Measurements from ENCODE around the gene ANKRD10.
"Not testable (repeated sequence)": the region's sequence is repeated elsewhere in the genome, so short reads cannot be mapped to it uniquely, and the experiment has no call there.

The ANKRD10 gene

DNA sequence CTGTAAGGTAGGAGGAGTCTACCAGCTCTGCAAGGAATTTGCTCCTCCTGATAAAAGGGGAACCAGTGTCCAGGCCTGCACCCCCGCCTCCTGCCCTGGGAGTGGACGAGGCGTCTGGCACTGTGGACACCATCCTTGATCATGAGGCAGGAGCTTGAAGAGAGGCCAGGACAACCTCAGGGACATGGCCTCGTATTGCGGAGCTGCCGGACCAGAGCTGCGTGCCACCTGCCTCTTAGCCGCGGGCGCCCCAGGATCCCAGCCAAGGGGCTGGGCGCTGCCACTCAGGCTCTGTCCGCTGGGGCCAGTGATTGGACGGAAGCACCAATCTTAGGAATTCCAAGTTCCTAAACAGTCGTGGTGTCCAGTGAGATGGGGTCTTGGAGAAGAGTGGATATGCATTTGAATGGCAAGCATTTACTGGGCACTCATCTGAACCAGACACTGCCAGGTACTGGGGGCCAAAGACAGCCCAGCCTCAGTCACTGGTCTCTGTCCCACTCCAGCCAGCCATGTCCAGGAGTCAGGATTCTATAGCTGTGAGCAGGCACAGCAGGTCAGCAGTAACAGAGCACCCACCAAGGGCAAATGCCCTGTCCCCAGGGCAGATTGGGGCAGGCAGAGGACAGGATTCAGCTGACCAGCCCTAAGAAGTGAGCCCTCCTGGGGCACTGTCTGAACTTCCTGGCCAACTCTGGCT, 39.1 kb upstream of the ANKRD10 start:
- no peaks in the 10 kb centered on the region for H3K36me3 ChIP-seq (ENCODE audit: insufficient read depth, low read length)
- H3K4me1 ChIP-seq (ENCODE audit: insufficient read depth, low read length), result no peaks in the 10 kb centered on the region
- H3K4me3 ChIP-seq (ENCODE audit: low read depth in 1 of 2, low read length in 2 of 2), result no peak overlapping the region
- H3K27ac ChIP-seq (ENCODE audit: low read depth, low read length), result no peak overlapping the region
- H3K9ac ChIP-seq (ENCODE audit: low read length), result no peak overlapping the region
- no peaks in the 10 kb centered on the region for H3K9me3 ChIP-seq (ENCODE audit: low read length)
- no peaks in the 10 kb centered on the region for H3K27me3 ChIP-seq (ENCODE audit: control insufficient read depth in 1 of 2, insufficient read depth in 2 of 2, low read length in 2 of 2)

DNA sequence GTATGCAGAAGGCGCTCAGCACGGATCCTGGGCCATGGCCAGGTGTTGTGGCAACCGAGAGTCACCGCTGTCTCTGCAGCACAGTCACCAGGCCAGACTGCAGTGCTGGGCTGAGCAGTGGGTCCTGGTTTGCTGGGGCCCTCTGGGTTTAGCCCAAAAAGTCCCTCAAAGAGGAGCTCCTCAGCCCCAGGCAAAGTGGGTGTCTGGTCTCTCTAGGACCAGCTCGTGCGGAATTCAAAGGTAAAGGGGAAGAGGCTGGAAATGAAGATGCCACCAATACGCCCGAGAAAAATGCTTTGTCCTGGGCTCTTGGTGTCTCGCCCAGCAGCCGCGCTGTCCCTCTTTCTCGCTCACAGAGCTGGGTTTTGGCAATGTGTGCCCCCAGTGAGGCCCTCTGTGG, 38.5 kb upstream of the ANKRD10 start:
- H3K4me3 ChIP-seq (ENCODE audit: low read depth in 1 of 2, low read length in 2 of 2), result no peak overlapping the region
- no peaks in the 10 kb centered on the region for H3K4me1 ChIP-seq (ENCODE audit: insufficient read depth, low read length)
- H3K36me3 ChIP-seq (ENCODE audit: insufficient read depth, low read length), result no peaks in the 10 kb centered on the region
- H3K27ac ChIP-seq (ENCODE audit: low read depth, low read length), result no peak overlapping the region
- H3K9me3 ChIP-seq (ENCODE audit: low read length), result no peaks in the 10 kb centered on the region
- H3K9ac ChIP-seq (ENCODE audit: low read length), result no peak overlapping the region
- peaks cover 0 to 4% of the 10 kb centered on the region in 2 donors for H3K27me3 ChIP-seq (ENCODE audit: control insufficient read depth in 1 of 2, insufficient read depth in 2 of 2, low read length in 2 of 2)

DNA sequence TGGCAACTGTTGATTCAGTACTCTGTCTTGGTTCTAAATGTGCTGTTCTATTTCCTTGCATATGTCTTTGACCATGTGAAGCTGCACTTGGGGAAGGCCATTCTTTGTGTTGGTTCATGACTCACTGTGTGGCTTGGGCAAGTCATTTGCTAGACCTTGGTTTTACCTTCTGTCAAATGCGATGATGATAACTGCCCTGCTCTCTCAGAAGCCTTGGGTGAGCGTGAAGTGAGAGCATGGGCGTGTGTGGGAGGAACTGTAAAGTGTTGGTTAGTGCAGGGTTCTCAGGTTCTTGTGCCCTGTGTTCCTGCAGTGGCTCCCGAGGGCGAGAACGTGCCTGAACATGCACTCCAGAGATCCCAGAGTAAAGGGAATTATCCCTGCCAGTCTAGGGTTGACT, 37.3 kb upstream of the ANKRD10 start:
- H3K4me1 ChIP-seq (ENCODE audit: insufficient read depth, low read length); H3K9ac ChIP-seq (ENCODE audit: low read length); H3K36me3 ChIP-seq (ENCODE audit: insufficient read depth, low read length); H3K9me3 ChIP-seq (ENCODE audit: low read length); H3K4me3 ChIP-seq (ENCODE audit: low read depth in 1 of 2, low read length in 2 of 2); H3K27me3 ChIP-seq (ENCODE audit: control insufficient read depth in 1 of 2, insufficient read depth in 2 of 2, low read length in 2 of 2); H3K27ac ChIP-seq (ENCODE audit: low read depth, low read length): not testable (repeated sequence)

DNA sequence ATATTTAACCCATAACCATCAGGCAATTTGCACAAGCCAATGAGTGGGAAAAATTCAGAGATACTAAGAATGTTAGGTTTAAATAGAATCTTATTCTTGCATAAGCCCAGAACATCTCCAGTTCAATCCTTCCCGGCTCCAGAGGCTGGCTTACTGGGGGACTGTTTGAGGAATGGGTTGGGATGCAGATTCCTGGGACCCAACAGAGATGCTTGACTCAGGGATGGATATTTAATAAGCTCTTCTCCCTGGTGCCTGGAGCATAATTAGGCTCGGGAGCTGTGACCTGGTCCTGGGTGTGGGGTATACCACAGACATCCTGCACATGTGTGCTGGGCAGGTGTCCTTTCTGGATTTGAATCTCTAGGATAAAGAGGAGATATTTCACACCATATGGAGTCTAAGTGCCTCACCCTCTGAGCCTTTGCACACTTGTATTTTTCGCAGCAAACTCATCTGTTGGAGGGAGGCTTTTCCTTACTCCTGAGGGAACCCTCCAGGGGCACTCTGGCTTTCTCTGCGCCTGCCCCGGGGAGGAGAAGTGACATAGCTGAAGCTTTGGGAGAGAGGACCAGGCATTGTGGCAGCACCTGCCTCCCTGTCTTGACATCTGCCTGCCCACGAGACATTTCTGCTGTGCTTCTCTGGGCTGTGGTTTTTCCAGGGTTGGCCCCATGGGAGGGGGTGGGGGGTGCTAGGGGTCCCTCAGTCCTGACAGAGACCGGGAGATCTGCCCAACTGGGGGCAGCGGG, 36.1 kb upstream of the ANKRD10 start:
- Histone ChIP-seq H3K27me3 (ENCODE audit: control insufficient read depth in 1 of 2, insufficient read depth in 2 of 2, low read length in 2 of 2) (peaks cover 0 to 4% of the 10 kb centered on the region in 2 donors), H3K9ac (ENCODE audit: low read length) (no peak overlapping the region), H3K27ac (ENCODE audit: low read depth, low read length) (no peak overlapping the region), H3K4me3 (ENCODE audit: low read depth in 1 of 2, low read length in 2 of 2) (no peak overlapping the region), H3K36me3 (ENCODE audit: insufficient read depth, low read length) (no peaks in the 10 kb centered on the region), H3K9me3 (ENCODE audit: low read length) (no peaks in the 10 kb centered on the region), H3K4me1 (ENCODE audit: insufficient read depth, low read length) (no peaks in the 10 kb centered on the region)

DNA sequence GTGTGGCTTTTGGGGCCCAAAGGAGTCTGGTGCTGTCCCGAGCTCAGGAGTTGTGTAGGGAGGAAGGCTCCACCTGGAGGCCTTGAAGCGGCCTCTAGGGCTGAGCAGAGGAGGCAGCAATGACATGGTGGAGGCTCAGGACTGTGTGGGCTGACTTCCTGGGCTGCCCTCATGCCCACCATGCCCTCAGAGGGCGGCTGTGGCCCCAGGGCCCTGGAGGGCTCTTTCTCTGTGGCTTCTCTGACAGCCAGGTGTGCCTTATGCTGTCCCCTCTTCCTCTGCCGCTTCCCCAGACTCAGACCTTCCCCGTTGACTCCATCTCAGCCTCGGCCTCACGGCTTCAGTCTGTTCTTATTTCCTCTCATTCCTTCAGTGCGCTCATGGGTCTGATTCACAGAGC, 35.5 kb upstream of the ANKRD10 start:
- Histone ChIP-seq H3K36me3 (ENCODE audit: insufficient read depth, low read length) (no peaks in the 10 kb centered on the region), H3K9ac (ENCODE audit: low read length) (no peak overlapping the region), H3K27me3 (ENCODE audit: control insufficient read depth in 1 of 2, insufficient read depth in 2 of 2, low read length in 2 of 2) (peaks cover 0 to 4% of the 10 kb centered on the region in 2 donors), H3K27ac (ENCODE audit: low read depth, low read length) (no peak overlapping the region), H3K4me3 (ENCODE audit: low read depth in 1 of 2, low read length in 2 of 2) (no peak overlapping the region), H3K4me1 (ENCODE audit: insufficient read depth, low read length) (no peaks in the 10 kb centered on the region), H3K9me3 (ENCODE audit: low read length) (no peaks in the 10 kb centered on the region)

DNA sequence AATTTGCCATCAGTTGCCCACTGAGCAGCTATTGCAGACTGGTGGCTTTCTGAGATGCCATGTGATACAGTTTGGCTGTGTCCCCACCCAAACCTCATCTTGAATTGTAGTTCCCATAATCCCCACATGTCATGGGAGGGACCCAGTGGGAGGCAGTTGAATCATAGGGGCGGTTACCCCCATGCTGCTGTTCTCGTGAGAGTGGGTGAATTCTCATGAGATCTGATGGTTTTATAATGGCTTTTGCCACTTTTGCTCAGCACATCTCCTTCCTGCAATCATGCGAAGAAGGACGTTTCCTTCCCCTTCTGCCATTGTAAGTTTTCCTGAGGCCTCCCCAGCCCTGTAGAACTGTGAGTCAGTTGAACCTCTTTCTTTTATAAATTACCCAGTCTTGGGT, 34.8 kb upstream of the ANKRD10 start:
- Histone ChIP-seq H3K27me3 (ENCODE audit: control insufficient read depth in 1 of 2, insufficient read depth in 2 of 2, low read length in 2 of 2) (peaks cover 0 to 4% of the 10 kb centered on the region in 2 donors), H3K9ac (ENCODE audit: low read length) (no peak overlapping the region), H3K4me3 (ENCODE audit: low read depth in 1 of 2, low read length in 2 of 2) (no peak overlapping the region), H3K36me3 (ENCODE audit: insufficient read depth, low read length) (no peaks in the 10 kb centered on the region), H3K27ac (ENCODE audit: low read depth, low read length) (no peak overlapping the region), H3K4me1 (ENCODE audit: insufficient read depth, low read length) (no peaks in the 10 kb centered on the region), H3K9me3 (ENCODE audit: low read length) (no peaks in the 10 kb centered on the region)

DNA sequence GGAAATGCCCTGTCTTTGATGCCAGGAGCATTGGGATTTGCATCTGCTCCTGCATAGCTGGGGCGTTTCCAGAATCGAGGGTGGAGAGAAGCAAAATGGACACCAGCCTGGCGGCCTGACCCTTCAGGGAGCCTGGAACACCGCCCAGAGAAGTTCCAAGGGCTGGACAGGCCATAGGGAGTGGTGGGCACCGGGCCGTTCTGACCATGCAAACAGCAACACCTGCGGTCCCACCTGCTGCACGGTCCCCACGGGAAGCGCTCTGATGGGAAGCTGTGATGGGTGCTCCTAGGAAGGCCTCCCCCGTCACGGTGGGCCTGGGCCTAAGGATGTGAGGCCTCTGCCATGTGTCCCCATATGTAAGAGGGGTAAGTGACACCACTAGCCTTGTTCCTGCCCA, 34.2 kb upstream of the ANKRD10 start:
- no peaks in the 10 kb centered on the region for H3K4me1 ChIP-seq (ENCODE audit: insufficient read depth, low read length)
- H3K9ac ChIP-seq (ENCODE audit: low read length), result no peak overlapping the region
- H3K27ac ChIP-seq (ENCODE audit: low read depth, low read length), result no peak overlapping the region
- peaks cover 0 to 4% of the 10 kb centered on the region in 2 donors for H3K27me3 ChIP-seq (ENCODE audit: control insufficient read depth in 1 of 2, insufficient read depth in 2 of 2, low read length in 2 of 2)
- no peaks in the 10 kb centered on the region for H3K36me3 ChIP-seq (ENCODE audit: insufficient read depth, low read length)
- H3K9me3 ChIP-seq (ENCODE audit: low read length), result no peaks in the 10 kb centered on the region
- no peak overlapping the region for H3K4me3 ChIP-seq (ENCODE audit: low read depth in 1 of 2, low read length in 2 of 2)

DNA sequence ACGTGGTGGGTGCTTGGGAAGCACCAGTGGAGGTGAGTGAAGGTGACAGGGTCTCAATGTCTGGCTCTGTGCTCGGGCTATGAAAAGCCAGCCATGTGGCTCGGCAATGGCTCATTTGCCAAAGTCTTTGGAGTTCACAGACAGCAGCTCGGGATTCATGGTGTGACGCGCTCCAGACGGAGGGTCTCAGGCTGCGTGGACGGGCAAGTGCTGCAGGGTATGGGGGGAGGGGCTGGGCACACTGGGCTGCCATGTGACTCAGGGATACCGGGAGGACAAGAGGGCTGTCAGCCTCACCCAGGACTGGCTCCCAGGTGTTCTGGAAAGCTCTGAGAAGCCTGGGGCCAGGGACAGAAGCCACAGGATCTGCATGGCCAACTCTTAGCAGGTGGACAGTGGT, 32.5 kb upstream of the ANKRD10 start:
- H3K4me3 ChIP-seq (ENCODE audit: low read depth in 1 of 2, low read length in 2 of 2); H3K36me3 ChIP-seq (ENCODE audit: insufficient read depth, low read length); H3K9ac ChIP-seq (ENCODE audit: low read length); H3K9me3 ChIP-seq (ENCODE audit: low read length); H3K27ac ChIP-seq (ENCODE audit: low read depth, low read length); H3K27me3 ChIP-seq (ENCODE audit: control insufficient read depth in 1 of 2, insufficient read depth in 2 of 2, low read length in 2 of 2); H3K4me1 ChIP-seq (ENCODE audit: insufficient read depth, low read length): not testable (repeated sequence)

DNA sequence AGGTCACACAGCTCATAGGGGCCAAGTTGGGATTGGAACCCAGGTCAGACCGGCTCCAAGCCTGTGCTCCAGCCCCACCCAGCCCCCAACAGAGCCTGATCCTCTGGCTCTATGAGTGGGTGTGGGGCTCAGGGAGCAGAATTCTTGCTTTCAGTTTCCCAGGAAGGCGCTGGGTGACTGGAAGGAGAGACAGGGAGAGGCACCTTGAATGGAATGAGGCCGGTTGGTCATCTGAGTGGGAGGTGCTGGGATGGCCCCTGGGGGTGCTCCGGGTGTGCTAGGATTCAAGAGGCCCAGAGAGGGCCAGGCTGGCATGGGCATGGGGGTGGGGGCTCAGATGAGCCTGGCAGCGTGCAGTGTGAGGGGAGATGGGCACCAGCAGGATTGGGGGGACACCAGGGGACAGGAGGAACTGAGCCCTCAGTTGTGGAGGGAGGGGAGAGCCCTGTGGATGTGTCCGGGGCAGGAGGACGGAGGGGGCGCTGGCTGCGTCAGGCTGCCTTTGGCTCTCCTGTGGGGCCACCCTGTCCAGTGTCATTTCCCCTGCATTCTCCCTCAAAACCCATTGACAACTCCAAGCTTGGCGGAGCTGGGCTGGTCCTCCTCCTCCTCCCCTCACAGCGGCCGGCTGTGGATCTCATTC, 31.2 kb upstream of the ANKRD10 start:
- no peaks in the 10 kb centered on the region for H3K9me3 ChIP-seq (ENCODE audit: low read length)
- peaks cover 0 to 4% of the 10 kb centered on the region in 2 donors for H3K27me3 ChIP-seq (ENCODE audit: control insufficient read depth in 1 of 2, insufficient read depth in 2 of 2, low read length in 2 of 2)
- H3K36me3 ChIP-seq (ENCODE audit: insufficient read depth, low read length), result no peaks in the 10 kb centered on the region
- no peak overlapping the region for H3K4me3 ChIP-seq (ENCODE audit: low read depth in 1 of 2, low read length in 2 of 2)
- no peak overlapping the region for H3K27ac ChIP-seq (ENCODE audit: low read depth, low read length)
- no peaks in the 10 kb centered on the region for H3K4me1 ChIP-seq (ENCODE audit: insufficient read depth, low read length)
- no peak overlapping the region for H3K9ac ChIP-seq (ENCODE audit: low read length)

DNA sequence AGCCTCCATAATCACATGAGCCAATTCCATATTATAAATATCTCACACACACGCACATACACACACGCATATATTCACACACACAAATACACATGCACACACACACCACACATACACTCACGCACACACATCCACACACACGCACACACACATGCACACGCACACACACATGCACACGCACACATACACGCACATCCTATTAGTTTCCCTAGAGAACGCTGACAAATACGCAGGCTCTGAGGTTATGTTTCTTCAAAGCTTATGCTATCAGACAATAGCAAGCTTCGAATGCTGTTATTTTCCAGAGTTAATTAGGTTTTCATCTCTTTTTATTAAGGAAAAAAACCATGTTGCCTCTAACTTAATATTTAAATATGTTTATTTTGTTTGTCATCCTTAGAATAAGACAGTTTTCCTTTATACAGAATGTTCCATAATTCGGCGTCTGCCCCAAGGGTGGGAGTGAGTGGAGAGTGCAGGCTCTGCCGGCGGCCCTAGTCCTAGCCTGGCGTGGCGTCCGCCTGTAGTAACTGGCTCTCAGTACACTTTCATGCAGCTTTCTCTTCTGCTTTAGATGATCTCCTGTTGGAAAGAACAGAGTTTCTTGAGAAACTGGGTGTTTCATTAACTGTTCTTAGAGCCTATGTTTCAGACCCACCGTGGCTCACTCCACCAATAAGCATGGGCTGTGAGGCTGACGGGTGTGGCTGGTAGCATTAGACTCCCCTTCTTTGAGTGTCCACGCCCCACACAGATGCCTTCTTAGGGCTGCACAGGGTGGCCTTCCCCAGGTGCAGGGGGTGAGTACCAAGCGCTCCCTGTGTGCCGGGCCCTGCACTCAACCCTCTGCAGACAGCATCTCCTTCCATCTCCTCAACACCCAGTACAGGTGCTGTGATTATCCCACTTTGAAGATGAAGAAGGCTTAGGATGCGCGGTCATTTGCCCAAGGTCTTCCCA, 30.4 kb upstream of the ANKRD10 start:
- Histone ChIP-seq H3K27me3 (ENCODE audit: control insufficient read depth in 1 of 2, insufficient read depth in 2 of 2, low read length in 2 of 2) (peaks cover 0 to 4% of the 10 kb centered on the region in 2 donors), H3K4me1 (ENCODE audit: insufficient read depth, low read length) (no peaks in the 10 kb centered on the region), H3K9me3 (ENCODE audit: low read length) (no peaks in the 10 kb centered on the region), H3K36me3 (ENCODE audit: insufficient read depth, low read length) (no peaks in the 10 kb centered on the region), H3K4me3 (ENCODE audit: low read depth in 1 of 2, low read length in 2 of 2) (no peak overlapping the region), H3K27ac (ENCODE audit: low read depth, low read length) (no peak overlapping the region), H3K9ac (ENCODE audit: low read length) (no peak overlapping the region)

All from muscle layer of colon (tissue), 2 donors.